NCI-H345 treated with DMSO at 0.1 percent for 48 hours (cell line): ENCODE data around the gene ZNHIT2.

Source experiments
- DNase-seq: peaks from one replicate; lab custom pipeline; 2025; ENCODE audit not compliant: unreplicated experiment; lab: John Stamatoyannopoulos, UW

The ZNHIT2 gene

GRCh38 chr11:65107078-65107477, 10.4 kb downstream of the ZNHIT2 start:
- no peak for DNase-seq

- no peak for DNase-seq
Observed at GRCh38 chr11:65104628-65105027, 12.9 kb downstream of the ZNHIT2 start.

GRCh38 chr11:65103476-65103875, 14.0 kb downstream of the ZNHIT2 start:
- no peak for DNase-seq

GRCh38 chr11:65102142-65103095, 15.1 kb downstream of the ZNHIT2 start:
- no peak for DNase-seq

- no peak for DNase-seq
Observed at GRCh38 chr11:65100674-65101350, 16.7 kb downstream of the ZNHIT2 start.

- DNase-seq = no peak
Observed at GRCh38 chr11:65096926-65097325, 20.6 kb downstream of the ZNHIT2 start.

GRCh38 chr11:65095974-65096806, 21.3 kb downstream of the ZNHIT2 start, which contains the start of gene VPS51:
Gene VPS51, plus strand, starts transcription at chr11:65096214. Its CDS starts 37 bp downstream, at chr11:65096251.
- DNase-seq = peak; percentile 66

GRCh38 chr11:65095427-65095826, 22.1 kb downstream of the ZNHIT2 start:
- DNase-seq = no peak

- DNase-seq = no peak
Observed at GRCh38 chr11:65090628-65091027, 26.9 kb downstream of the ZNHIT2 start.

- DNase-seq = no peak
Observed at GRCh38 chr11:65089621-65090020, 27.9 kb downstream of the ZNHIT2 start.

GRCh38 chr11:65087827-65088226, 29.7 kb downstream of the ZNHIT2 start:
- DNase-seq = no peak

- DNase-seq = no peak
Observed at GRCh38 chr11:65087216-65087615, 30.3 kb downstream of the ZNHIT2 start.

- DNase-seq = no peak
Observed at GRCh38 chr11:65086809-65087208, 30.7 kb downstream of the ZNHIT2 start.

- no peak for DNase-seq
Observed at GRCh38 chr11:65085446-65085845, 32.1 kb downstream of the ZNHIT2 start.

GRCh38 chr11:65084598-65085375, 32.7 kb downstream of the ZNHIT2 start:
- no peak for DNase-seq

- peak; percentile 87 for DNase-seq
Observed at GRCh38 chr11:65083834-65084597, 33.5 kb downstream of the ZNHIT2 start, which contains the start of the genes CDCA5 and ZFPL1. Gene CDCA5, minus strand, starts transcription at chr11:65084040. Its CDS starts 62 bp downstream, at chr11:65083978. Gene ZFPL1, plus strand, starts transcription at chr11:65084222. Its CDS starts 477 bp downstream, at chr11:65084699.

- DNase-seq = no peak
Observed at GRCh38 chr11:65083134-65083833, 34.2 kb downstream of the ZNHIT2 start.

- no peak for DNase-seq
Observed at GRCh38 chr11:65078786-65079342, 38.6 kb downstream of the ZNHIT2 start.
